ENCODE results near the gene TPRKB. TPM values are rescaled to one million over a fixed set of nuclear protein-coding genes. Genes with fewer than 3 reads are reported as not detected.
"Not testable (repeated sequence)": the region's sequence is repeated elsewhere in the genome, so short reads cannot be mapped to it uniquely, and the experiment has no call there.

Gene TPRKB
- polyA plus RNA-seq (2013): 47.2 and 50.9 TPM in 2 replicates

- Histone ChIP-seq H3K9me3 (ENCODE audit: insufficient read depth, low read depth, low read length) (no peaks in the 10 kb centered on the region), H3K4me3 (ENCODE audit: low read depth, low read length) (peak within 1 kb of the TSS; percentile 79), H3K23ac (ENCODE audit: low read length) (no peak within 1 kb of the TSS), H3K4me2 (ENCODE audit: low read length) (peak within 1 kb of the TSS; percentile 66), H2BK12ac (ENCODE audit: low read length) (no peak within 1 kb of the TSS), H3K79me1 (ENCODE audit: low read length) (peaks cover 3% of the 10 kb centered on the region), H3K9ac (ENCODE audit: low read length) (peak within 1 kb of the TSS; percentile 49), H3K14ac (ENCODE audit: low read length) (peak within 1 kb of the TSS; percentile 30), H3K4me1 (ENCODE audit: control insufficient read depth in 1 of 2, insufficient read depth in 2 of 2, low read length in 2 of 2) (peaks cover 0 to 3% of the 10 kb centered on the region in 2 experiments), H3K18ac (ENCODE audit: low read length) (no peak within 1 kb of the TSS), H3K4ac (ENCODE audit: low read depth, low read length) (peak within 1 kb of the TSS; percentile 8), H2AK5ac (ENCODE audit: low read length) (no peak within 1 kb of the TSS), H4K8ac (ENCODE audit: low read depth, low read length) (peak within 1 kb of the TSS; percentile 96), H3K27ac (ENCODE audit: low read depth, low read length) (no peak within 1 kb of the TSS), H3K27me3 (ENCODE audit: insufficient read depth, low read length) (no peaks in the 10 kb centered on the region), H3K79me2 (ENCODE audit: control insufficient read depth, insufficient read depth, low read length, poor library complexity) (no peaks in the 10 kb centered on the region), H4K12ac (ENCODE audit: low read depth, low read length) (peak within 1 kb of the TSS; percentile 84), H2BK120ac (ENCODE audit: insufficient read depth, low read length, poor library complexity) (no peak within 1 kb of the TSS), H4K91ac (ENCODE audit: low read depth, low read length) (peak within 1 kb of the TSS; percentile 45), H2BK5ac (ENCODE audit: low read depth, low read length, poor library complexity) (no peak within 1 kb of the TSS), H2AFZ (ENCODE audit: insufficient read depth, low read length, poor library complexity) (peak within 1 kb of the TSS; percentile 80), H3K36me3 (ENCODE audit: control insufficient read depth in 1 of 2, insufficient read depth in 2 of 2, low read length in 2 of 2) (peaks cover 4 to 7% of the 10 kb centered on the region in 2 experiments)
- WGBS (ENCODE audit: extremely low coverage, insufficient coverage, insufficient read length): no CpG with 5 or more reads among the region's 49 CpGs
- peak; percentile 96 to 97 for DNase-seq
Observed at GRCh38 chr2:73736855-73737779, at the start of gene TPRKB. TSS of gene TPRKB (minus strand) at chr2:73737345. CDS start at chr2:73734569, 2,776 bp downstream.

- not testable (repeated sequence) for DNase-seq; H4K12ac ChIP-seq (ENCODE audit: low read depth, low read length); H3K9ac ChIP-seq (ENCODE audit: low read length); H3K4me3 ChIP-seq (ENCODE audit: low read depth, low read length); H3K18ac ChIP-seq (ENCODE audit: low read length); H2BK5ac ChIP-seq (ENCODE audit: low read depth, low read length, poor library complexity); H3K4ac ChIP-seq (ENCODE audit: low read depth, low read length); H3K36me3 ChIP-seq (ENCODE audit: control insufficient read depth in 1 of 2, insufficient read depth in 2 of 2, low read length in 2 of 2); H2AFZ ChIP-seq (ENCODE audit: insufficient read depth, low read length, poor library complexity); H2AK5ac ChIP-seq (ENCODE audit: low read length); H4K91ac ChIP-seq (ENCODE audit: low read depth, low read length); H3K9me3 ChIP-seq (ENCODE audit: insufficient read depth, low read depth, low read length); H3K23ac ChIP-seq (ENCODE audit: low read length); H3K79me1 ChIP-seq (ENCODE audit: low read length); H3K27me3 ChIP-seq (ENCODE audit: insufficient read depth, low read length); H3K14ac ChIP-seq (ENCODE audit: low read length); H2BK12ac ChIP-seq (ENCODE audit: low read length); H3K79me2 ChIP-seq (ENCODE audit: control insufficient read depth, insufficient read depth, low read length, poor library complexity); H2BK120ac ChIP-seq (ENCODE audit: insufficient read depth, low read length, poor library complexity); H3K27ac ChIP-seq (ENCODE audit: low read depth, low read length); H3K4me1 ChIP-seq (ENCODE audit: control insufficient read depth in 1 of 2, insufficient read depth in 2 of 2, low read length in 2 of 2); H3K4me2 ChIP-seq (ENCODE audit: low read length)
- H4K8ac ChIP-seq (ENCODE audit: low read depth, low read length): peak within 1 kb of the TSS; percentile 58
- WGBS (ENCODE audit: extremely low coverage, insufficient coverage, insufficient read length): no CpG with 5 or more reads among the region's 3 CpGs
Observed at GRCh38 chr2:73783883-73784282, 46.7 kb upstream of the TPRKB start, which contains the start of gene C2orf78. TSS of gene C2orf78 (plus strand) at chr2:73784183. CDS start at chr2:73784310, 127 bp downstream.

GRCh38 chr2:73783402-73783801, 46.3 kb upstream of the TPRKB start:
- H3K18ac ChIP-seq (ENCODE audit: low read length): not testable (repeated sequence)
- WGBS (ENCODE audit: extremely low coverage, insufficient coverage, insufficient read length): no CpG with 5 or more reads among the region's 15 CpGs

GRCh38 chr2:73780237-73780582, 43.1 kb upstream of the TPRKB start:
- no peak overlapping the region for H3K27ac ChIP-seq (ENCODE audit: low read depth, low read length)
- no peak overlapping the region for H4K91ac ChIP-seq (ENCODE audit: low read depth, low read length)
- no peak overlapping the region for H3K4ac ChIP-seq (ENCODE audit: low read depth, low read length)
- no peak overlapping the region for H3K9ac ChIP-seq (ENCODE audit: low read length)
- H2BK120ac ChIP-seq (ENCODE audit: insufficient read depth, low read length, poor library complexity): no peak overlapping the region
- no peak overlapping the region for H3K23ac ChIP-seq (ENCODE audit: low read length)
- H3K18ac ChIP-seq (ENCODE audit: low read length): no peak overlapping the region
- H4K8ac ChIP-seq (ENCODE audit: low read depth, low read length): no peak overlapping the region
- H2BK12ac ChIP-seq (ENCODE audit: low read length): no peak overlapping the region
- WGBS (ENCODE audit: extremely low coverage, insufficient coverage, insufficient read length): no CpG with 5 or more reads among the region's 7 CpGs
- H3K4me1 ChIP-seq (ENCODE audit: control insufficient read depth in 1 of 2, insufficient read depth in 2 of 2, low read length in 2 of 2): peaks cover 0 to 2% of the 10 kb centered on the region in 2 experiments
- H3K79me2 ChIP-seq (ENCODE audit: control insufficient read depth, insufficient read depth, low read length, poor library complexity): peaks cover 4% of the 10 kb centered on the region
- H3K4me2 ChIP-seq (ENCODE audit: low read length): no peak overlapping the region
- no peak overlapping the region for H2BK5ac ChIP-seq (ENCODE audit: low read depth, low read length, poor library complexity)
- no peak overlapping the region for H2AK5ac ChIP-seq (ENCODE audit: low read length)
- H3K4me3 ChIP-seq (ENCODE audit: low read depth, low read length): no peak overlapping the region
- no peak overlapping the region for H3K14ac ChIP-seq (ENCODE audit: low read length)
- H2AFZ ChIP-seq (ENCODE audit: insufficient read depth, low read length, poor library complexity): no peak overlapping the region
- H3K79me1 ChIP-seq (ENCODE audit: low read length): peaks cover 3% of the 10 kb centered on the region
- DNase-seq: no peak
- peaks cover 3 to 5% of the 10 kb centered on the region in 2 experiments for H3K36me3 ChIP-seq (ENCODE audit: control insufficient read depth in 1 of 2, insufficient read depth in 2 of 2, low read length in 2 of 2)
- no peak overlapping the region for H4K12ac ChIP-seq (ENCODE audit: low read depth, low read length)
- no peaks in the 10 kb centered on the region for H3K27me3 ChIP-seq (ENCODE audit: insufficient read depth, low read length)
- no peaks in the 10 kb centered on the region for H3K9me3 ChIP-seq (ENCODE audit: insufficient read depth, low read depth, low read length)

More at GRCh38 chr2:73783402-73783801, 46.3 kb upstream of the TPRKB start:
- not testable (repeated sequence) for H3K14ac ChIP-seq (ENCODE audit: low read length); H3K79me1 ChIP-seq (ENCODE audit: low read length); H3K4ac ChIP-seq (ENCODE audit: low read depth, low read length); H3K23ac ChIP-seq (ENCODE audit: low read length); H3K27me3 ChIP-seq (ENCODE audit: insufficient read depth, low read length); H3K4me1 ChIP-seq (ENCODE audit: control insufficient read depth in 1 of 2, insufficient read depth in 2 of 2, low read length in 2 of 2); H4K12ac ChIP-seq (ENCODE audit: low read depth, low read length); H3K9me3 ChIP-seq (ENCODE audit: insufficient read depth, low read depth, low read length); H3K4me2 ChIP-seq (ENCODE audit: low read length); H3K4me3 ChIP-seq (ENCODE audit: low read depth, low read length); H2BK12ac ChIP-seq (ENCODE audit: low read length); H2AK5ac ChIP-seq (ENCODE audit: low read length); H2BK120ac ChIP-seq (ENCODE audit: insufficient read depth, low read length, poor library complexity); H3K36me3 ChIP-seq (ENCODE audit: control insufficient read depth in 1 of 2, insufficient read depth in 2 of 2, low read length in 2 of 2); H3K79me2 ChIP-seq (ENCODE audit: control insufficient read depth, insufficient read depth, low read length, poor library complexity); H3K9ac ChIP-seq (ENCODE audit: low read length); H3K27ac ChIP-seq (ENCODE audit: low read depth, low read length); H2BK5ac ChIP-seq (ENCODE audit: low read depth, low read length, poor library complexity); H2AFZ ChIP-seq (ENCODE audit: insufficient read depth, low read length, poor library complexity); H4K91ac ChIP-seq (ENCODE audit: low read depth, low read length)
- DNase-seq: peak; percentile 31 to 52
- peak overlapping the region; percentile 58 for H4K8ac ChIP-seq (ENCODE audit: low read depth, low read length)
